NCI-H748 treated with DMSO at 0.1 percent for 48 hours (cell line): ENCODE data around the gene PPP2R3A.
"Not testable (repeated sequence)": the region's sequence is repeated elsewhere in the genome, so short reads cannot be mapped to it uniquely, and the experiment has no call there.

ENCODE experiments used
- DNase-seq: peaks from one replicate; lab custom pipeline; 2025; lab: John Stamatoyannopoulos, UW

PPP2R3A gene

GRCh38 chr3:136036306-136036705 lies 70.8 kb downstream of the PPP2R3A start:
- no peak for DNase-seq

GRCh38 chr3:136038668-136039067 lies 73.1 kb downstream of the PPP2R3A start:
- DNase-seq, result no peak

GRCh38 chr3:136042608-136043221 lies 77.2 kb downstream of the PPP2R3A start:
- peak; percentile 29 for DNase-seq

- no peak for DNase-seq
Observed at GRCh38 chr3:136044980-136045745, 79.6 kb downstream of the PPP2R3A start.

- DNase-seq, result no peak
Observed at GRCh38 chr3:136048068-136048467, 82.5 kb downstream of the PPP2R3A start.

- DNase-seq, result no peak
Observed at GRCh38 chr3:136050250-136050649, 84.7 kb downstream of the PPP2R3A start.

GRCh38 chr3:136055491-136055890 lies 90.0 kb downstream of the PPP2R3A start:
- no peak for DNase-seq

GRCh38 chr3:136067211-136067610 lies 101.7 kb downstream of the PPP2R3A start:
- no peak for DNase-seq

GRCh38 chr3:136068708-136069107 lies 103.2 kb downstream of the PPP2R3A start:
- no peak for DNase-seq

- DNase-seq, result no peak
Observed at GRCh38 chr3:136069933-136070332, 104.4 kb downstream of the PPP2R3A start.

- DNase-seq, result no peak
Observed at GRCh38 chr3:136070334-136070733, 104.8 kb downstream of the PPP2R3A start.

GRCh38 chr3:136070953-136071949 lies 105.7 kb downstream of the PPP2R3A start:
- DNase-seq, result no peak

- DNase-seq, result no peak
Observed at GRCh38 chr3:136074546-136075170, 109.1 kb downstream of the PPP2R3A start.

- peak; percentile 35 for DNase-seq
Observed at GRCh38 chr3:136075218-136075808, 109.8 kb downstream of the PPP2R3A start.

- no peak for DNase-seq
Observed at GRCh38 chr3:136075811-136076210, 110.3 kb downstream of the PPP2R3A start.

- peak; percentile 12 for DNase-seq
Observed at GRCh38 chr3:136078421-136079364, 113.2 kb downstream of the PPP2R3A start.

- not testable (repeated sequence) for DNase-seq
Observed at GRCh38 chr3:136083641-136084382, 118.3 kb downstream of the PPP2R3A start.

GRCh38 chr3:136085067-136085466 lies 119.5 kb downstream of the PPP2R3A start:
- DNase-seq, result not testable (repeated sequence)

- DNase-seq, result no peak
Observed at GRCh38 chr3:136093771-136094170, 128.2 kb downstream of the PPP2R3A start.

GRCh38 chr3:136105044-136105443 lies 139.5 kb downstream of the PPP2R3A start:
- DNase-seq, result no peak
